Gastroesophageal sphincter (tissue), 4 donors: ENCODE data around the gene GLRA3. TPM values are rescaled to one million over a fixed set of nuclear protein-coding genes. Genes with fewer than 3 reads are reported as not detected.
"Not testable (repeated sequence)": the region's sequence is repeated elsewhere in the genome, so short reads cannot be mapped to it uniquely, and the experiment has no call there.

Experiments used
- ATAC-seq: fragments of 150-250 bp; one replicate; pipeline ENCODE4 v1.9.1; 2016; ENCODE audit warnings: mild to moderate bottlenecking, moderate library complexity
- H3K27ac ChIP-seq, 4 donors: fragments of 200-600 bp; sonication (generic) in 3 of 4; 1 replicate in 3 of 4; 2 replicates in 1 of 4; pipeline ENCODE4 v1.5.1; 2016 to 2019
- H3K27me3 ChIP-seq: fragments of 200-600 bp; sonication (generic); one replicate; pipeline ENCODE4 v1.5.1; 2019
- H3K36me3 ChIP-seq, 2 donors: fragments of 200-600 bp; sonication (generic); one replicate each; pipeline ENCODE4 v1.5.1; 2019; ENCODE audit warnings: control low read depth in 1 of 2
- H3K4me1 ChIP-seq, 3 donors: fragments of 200-600 bp; sonication (generic); 1 replicate in 2 of 3; 2 replicates in 1 of 3; pipeline ENCODE4 v1.5.1; 2016 to 2019; ENCODE audit warnings: control low read depth in 2 of 3
- H3K4me3 ChIP-seq, 2 donors: fragments of 200-600 bp; sonication (generic); one replicate each; pipeline ENCODE4 v1.5.1; 2019; ENCODE audit warnings: mild to moderate bottlenecking in 1 of 2, moderate library complexity in 1 of 2
- H3K9me3 ChIP-seq, 3 donors: fragments of 200-600 bp; sonication (generic); one replicate each; pipeline ENCODE4 v1.5.1; 2017 to 2019; ENCODE audit warnings: control low read depth in 2 of 3
- CTCF ChIP-seq, 4 experiments: fragments of 200-600 bp in 2 of 4; fragments of 450-650 bp in 2 of 4; sonication (generic) in 1 of 4; IDR thresholded peaks; one replicate each; pipeline ENCODE4 v1.5.1; 2017 to 2019; ENCODE audit warnings: antibody characterized with exemption in 4 of 4, mild to moderate bottlenecking in 2 of 4, moderate library complexity in 2 of 4
- EP300 ChIP-seq: sonication (generic); formaldehyde crosslinking; IDR thresholded peaks from one replicate; pipeline ENCODE4 v1.6.1; 2017; ENCODE audit warnings: antibody characterized with exemption, mild to moderate bottlenecking
- POLR2A ChIP-seq, 2 donors: fragments of 450-650 bp; IDR thresholded peaks; one replicate each; pipeline ENCODE4 v1.6.1; 2017; ENCODE audit warnings: antibody characterized with exemption in 2 of 2, mild to moderate bottlenecking in 2 of 2, moderate library complexity in 1 of 2
- POLR2AphosphoS5 ChIP-seq: sonication (generic); formaldehyde crosslinking; IDR thresholded peaks from one replicate; pipeline ENCODE4 v1.6.1; 2017; ENCODE audit warnings: antibody characterized with exemption
- WGBS, 2 donors: methylation state at CpG; one replicate each; pipeline ENCODE4 v1.1.5; 2018; ENCODE audit warnings: low coverage in 1 of 2; 5-methylcytosine and 5-hydroxymethylcytosine counted together
- total RNA-seq, 4 donors: library from RNA; depleted of rRNA; stranded (reverse); fragments of >200 nt; gene quantifications; one replicate each; pipeline ENCODE4 v1.1.0, GENCODE V29; 2016

GLRA3 gene
- total RNA-seq, 4 donors from 2014 or later: 0.13 TPM; not detected in 3

DNA sequence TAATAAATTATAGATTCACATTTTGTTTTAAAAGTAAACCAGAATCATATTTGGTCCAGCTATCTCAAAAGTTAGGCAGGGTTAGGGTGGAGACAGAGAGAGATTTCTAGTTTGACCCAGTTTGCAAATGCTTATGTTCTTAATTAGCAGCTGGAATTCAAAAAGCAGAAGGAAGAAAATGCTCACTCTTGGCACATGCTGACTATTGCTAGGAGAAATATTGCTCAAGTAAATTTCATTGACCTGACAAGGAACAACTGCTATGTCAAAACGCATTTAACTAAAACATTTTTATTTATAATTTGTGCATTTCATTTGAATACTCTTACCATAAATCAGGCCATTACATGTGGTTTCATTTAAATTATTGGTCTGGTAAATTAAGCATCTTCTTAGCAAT, 131.8 kb downstream of the GLRA3 start:
- WGBS, 2 donors: 20 to 31% methylated on average over 1 of the region's 1 CpG
- Histone ChIP-seq H3K27me3 (no peaks in the 10 kb centered on the region), H3K4me3 (no peak overlapping the region), H3K36me3 (no peaks in the 10 kb centered on the region), H3K27ac (peak overlapping the region in 3 of 4 donors; percentile 9 to 35 (median 15)), H3K4me1 (no peaks in the 10 kb centered on the region), H3K9me3 (no peaks in the 10 kb centered on the region)
- peak; percentile 80 for ATAC-seq
- no peak for TF ChIP-seq EP300
- peak; percentile 52 for TF ChIP-seq POLR2AphosphoS5

DNA sequence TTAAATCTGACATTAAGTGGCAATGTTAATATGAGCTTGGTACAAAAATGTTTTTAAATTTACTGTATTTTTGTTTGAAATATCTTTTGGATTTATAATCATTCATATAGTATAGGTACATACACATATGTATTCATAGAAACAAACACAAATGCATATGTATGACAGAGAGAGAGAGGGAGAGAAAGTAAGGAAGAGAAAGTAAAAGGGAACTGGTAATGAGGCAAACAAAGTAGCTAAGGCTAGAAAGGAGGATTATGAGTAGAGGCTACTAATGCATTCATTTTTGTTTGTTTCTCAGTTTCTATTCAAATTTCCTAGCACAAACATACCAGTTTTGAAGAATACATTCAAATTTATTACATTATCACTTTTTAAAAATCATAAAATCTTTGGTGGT, 132.4 kb downstream of the GLRA3 start:
- Histone ChIP-seq H3K9me3 (no peaks in the 10 kb centered on the region), H3K4me3 (no peak overlapping the region), H3K36me3 (no peaks in the 10 kb centered on the region), H3K27ac (peak overlapping the region in 1 of 4 donors; percentile 35), H3K27me3 (no peaks in the 10 kb centered on the region), H3K4me1 (no peaks in the 10 kb centered on the region)
- TF ChIP-seq CTCF (IDR thresholded peaks at IDR 0.05) (no peak), POLR2A (IDR thresholded peaks at IDR 0.05) (no peak)
- ATAC-seq: no peak

DNA sequence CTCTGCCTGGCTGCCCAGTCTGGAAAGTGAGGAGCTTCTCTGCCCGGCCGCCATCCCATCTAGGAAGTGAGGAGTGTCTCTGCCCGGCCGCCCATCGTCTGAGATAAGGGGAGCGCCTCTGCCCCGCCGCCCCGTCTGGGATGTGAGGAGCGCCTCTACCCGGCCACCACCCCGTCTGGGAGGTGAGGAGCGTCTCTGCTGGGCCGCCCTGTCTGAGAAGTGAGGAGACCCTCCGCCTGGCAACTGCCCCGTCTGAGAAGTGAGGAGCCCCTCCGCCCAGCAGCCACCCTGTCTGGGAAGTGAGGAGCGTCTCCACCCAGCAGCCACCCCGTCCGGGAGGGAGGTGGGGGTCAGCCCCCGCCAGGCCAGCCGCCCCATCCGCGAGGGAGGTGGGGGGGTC, 137.2 kb downstream of the GLRA3 start:
- not testable (repeated sequence) for H3K4me1 ChIP-seq, ATAC-seq
- no CpG with 5 or more reads among the region's 24 CpGs for WGBS, 2 donors

GRCh38 chr4:174690665-174691064, 138.4 kb downstream of the GLRA3 start:
- H3K27ac ChIP-seq: no peak overlapping the region
- TF ChIP-seq POLR2A (IDR thresholded peaks at IDR 0.05) (no peak), EP300 (no peak), POLR2AphosphoS5 (no peak), CTCF (IDR thresholded peaks at IDR 0.05) (no peak)
- no peaks in the 10 kb centered on the region for H3K36me3 ChIP-seq
- peaks cover 0 to 14% (median 0%) of the 10 kb centered on the region in 3 donors for H3K9me3 ChIP-seq
- H3K4me1 ChIP-seq: no peaks in the 10 kb centered on the region
- no peaks in the 10 kb centered on the region for H3K27me3 ChIP-seq
- no peak overlapping the region for H3K4me3 ChIP-seq
- WGBS, 2 donors: 83 to 93% methylated on average over 1 of the region's 1 CpG
- ATAC-seq: no peak

More for the DNA sequence above, 137.2 kb downstream of the GLRA3 start:
- H3K9me3 ChIP-seq: peaks cover 0 to 14% (median 0%) of the 10 kb centered on the region in 3 donors
- not testable (repeated sequence) for H3K36me3 ChIP-seq, H3K27ac ChIP-seq, H3K27me3 ChIP-seq, H3K4me3 ChIP-seq

DNA sequence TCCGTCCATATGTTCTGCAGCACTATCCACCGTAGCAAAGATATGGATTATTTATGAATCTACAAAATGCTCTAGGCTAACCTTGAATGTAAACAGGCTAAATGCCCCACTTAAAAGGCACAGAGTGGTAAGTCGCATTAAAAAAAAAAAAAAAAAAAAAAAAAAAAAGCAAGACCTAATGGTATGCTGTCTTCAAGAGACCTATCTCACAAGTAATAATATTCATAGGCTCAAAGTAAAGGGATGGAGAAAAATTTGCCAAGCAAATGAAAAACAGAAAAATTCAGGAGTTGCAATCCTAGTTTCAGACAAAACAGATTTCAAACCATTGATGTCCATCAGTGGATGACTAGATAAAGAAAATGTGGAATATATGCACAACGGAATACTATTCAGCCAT, 139.4 kb downstream of the GLRA3 start:
- H3K9me3 ChIP-seq: peaks cover 0 to 14% (median 0%) of the 10 kb centered on the region in 3 donors
- no peak for TF ChIP-seq CTCF (IDR thresholded peaks at IDR 0.05)
- TF ChIP-seq POLR2A (IDR thresholded peaks at IDR 0.05): no peak
- TF ChIP-seq EP300: no peak
- TF ChIP-seq POLR2AphosphoS5: no peak
- WGBS, 2 donors: 73 to 78% methylated on average over 2 to 4 of the region's 4 CpGs
- no peaks in the 10 kb centered on the region for H3K4me1 ChIP-seq
- no peak overlapping the region for H3K27ac ChIP-seq
- no peak overlapping the region for H3K4me3 ChIP-seq
- ATAC-seq: no peak
- H3K36me3 ChIP-seq: no peaks in the 10 kb centered on the region
- no peaks in the 10 kb centered on the region for H3K27me3 ChIP-seq

DNA sequence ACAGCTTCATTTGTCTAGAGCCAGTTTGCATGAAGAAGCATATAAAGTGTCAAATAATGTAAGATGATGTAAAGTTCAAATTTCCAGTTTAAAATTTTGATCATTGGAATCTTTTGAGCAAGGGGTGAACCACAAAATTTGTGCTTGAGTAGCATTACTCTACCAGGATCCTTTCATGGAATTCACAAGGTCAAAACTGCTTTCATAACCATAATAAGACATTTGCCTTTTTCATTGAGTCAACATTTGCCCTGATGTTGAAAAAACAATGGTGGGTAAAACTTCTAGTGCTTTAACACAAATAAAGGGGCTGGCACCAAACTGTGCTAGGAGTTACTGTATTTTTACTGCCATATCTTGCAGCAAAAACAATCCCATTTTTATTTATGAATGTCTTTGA, 142.2 kb downstream of the GLRA3 start:
- Histone ChIP-seq H3K27me3 (no peaks in the 10 kb centered on the region), H3K27ac (no peak overlapping the region), H3K4me3 (no peak overlapping the region), H3K4me1 (no peaks in the 10 kb centered on the region), H3K36me3 (no peaks in the 10 kb centered on the region), H3K9me3 (peaks cover 0 to 14% (median 0%) of the 10 kb centered on the region in 3 donors)
- TF ChIP-seq POLR2A (IDR thresholded peaks at IDR 0.05) (no peak), CTCF (IDR thresholded peaks at IDR 0.05) (no peak), POLR2AphosphoS5 (no peak), EP300 (no peak)
- ATAC-seq: no peak
